HUES64 (cell line): Measurements from ENCODE around the gene CAMK2B.

Experiments
- H3K27ac ChIP-seq: 2 replicates; pipeline ENCODE4 v1.7.0; 2013; ENCODE audit warnings: low read depth, low read length, inconsistent platforms
- H3K27me3 ChIP-seq: 2 replicates; pipeline ENCODE4 v1.6.1; 2013; ENCODE audit warnings: mild to moderate bottlenecking, low read length; ENCODE audit not compliant: insufficient read depth
- H3K36me3 ChIP-seq: 2 replicates; pipeline ENCODE4 v1.6.1; 2013; ENCODE audit warnings: mild to moderate bottlenecking, low read length; ENCODE audit not compliant: insufficient read depth
- H3K4me1 ChIP-seq: 2 replicates; pipeline ENCODE4 v1.6.1; 2013; ENCODE audit warnings: mild to moderate bottlenecking, low read length, moderate library complexity; ENCODE audit not compliant: insufficient read depth
- H3K4me3 ChIP-seq: 2 replicates; pipeline ENCODE4 v1.5.1; 2013; ENCODE audit warnings: mild to moderate bottlenecking, low read length, moderate library complexity
- H3K9ac ChIP-seq: 2 replicates; pipeline ENCODE4 v1.6.1; 2013; ENCODE audit warnings: mild to moderate bottlenecking, low read depth, low read length
- H3K9me3 ChIP-seq: 2 replicates; pipeline ENCODE4 v1.6.1; 2013; ENCODE audit warnings: low read depth, low read length; ENCODE audit not compliant: insufficient read depth
- WGBS: fragments of 150-250, 120-280 bp; methylation state at CpG from one replicate; pipeline ENCODE4 v1.1.7; 2013; ENCODE audit warnings: missing lambda C conversion rate; 5-methylcytosine and 5-hydroxymethylcytosine counted together

The CAMK2B gene

DNA sequence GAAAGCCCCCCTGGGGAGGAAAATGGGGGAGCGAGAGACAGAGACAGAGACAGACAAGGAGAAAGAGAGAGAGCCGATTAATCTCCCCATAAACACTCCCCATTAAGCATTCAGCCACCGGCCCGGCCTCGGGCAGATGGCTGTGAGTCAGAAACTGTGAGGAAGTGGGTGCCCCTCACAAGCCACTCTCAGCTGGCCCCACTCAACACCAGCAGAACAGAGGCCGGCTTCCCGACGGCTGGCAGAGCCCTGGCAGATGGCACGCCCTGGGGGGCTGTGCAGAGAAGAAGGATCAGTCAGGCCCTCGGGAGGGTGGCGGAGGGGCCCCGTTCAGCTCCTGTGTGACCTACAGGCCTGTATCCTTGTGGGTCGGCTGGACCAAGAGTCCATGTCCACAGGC lies 41.2 kb downstream of the CAMK2B start:
- 87% methylated on average over 12 of the region's 13 CpGs for WGBS
- H3K36me3 ChIP-seq = no peaks in the 10 kb centered on the region
- no peaks in the 10 kb centered on the region for H3K9me3 ChIP-seq
- no peak overlapping the region for H3K9ac ChIP-seq
- H3K27me3 ChIP-seq = no peaks in the 10 kb centered on the region
- no peaks in the 10 kb centered on the region for H3K4me1 ChIP-seq
- no peak overlapping the region for H3K4me3 ChIP-seq
- H3K27ac ChIP-seq = no peak overlapping the region

GRCh38 chr7:44283381-44284211 lies 41.8 kb downstream of the CAMK2B start:
- Histone ChIP-seq H3K27ac (no peak overlapping the region), H3K4me1 (no peaks in the 10 kb centered on the region), H3K36me3 (no peaks in the 10 kb centered on the region), H3K9ac (no peak overlapping the region), H3K27me3 (no peaks in the 10 kb centered on the region), H3K4me3 (no peak overlapping the region), H3K9me3 (no peaks in the 10 kb centered on the region)
- 91% methylated on average over 15 of the region's 15 CpGs for WGBS

DNA sequence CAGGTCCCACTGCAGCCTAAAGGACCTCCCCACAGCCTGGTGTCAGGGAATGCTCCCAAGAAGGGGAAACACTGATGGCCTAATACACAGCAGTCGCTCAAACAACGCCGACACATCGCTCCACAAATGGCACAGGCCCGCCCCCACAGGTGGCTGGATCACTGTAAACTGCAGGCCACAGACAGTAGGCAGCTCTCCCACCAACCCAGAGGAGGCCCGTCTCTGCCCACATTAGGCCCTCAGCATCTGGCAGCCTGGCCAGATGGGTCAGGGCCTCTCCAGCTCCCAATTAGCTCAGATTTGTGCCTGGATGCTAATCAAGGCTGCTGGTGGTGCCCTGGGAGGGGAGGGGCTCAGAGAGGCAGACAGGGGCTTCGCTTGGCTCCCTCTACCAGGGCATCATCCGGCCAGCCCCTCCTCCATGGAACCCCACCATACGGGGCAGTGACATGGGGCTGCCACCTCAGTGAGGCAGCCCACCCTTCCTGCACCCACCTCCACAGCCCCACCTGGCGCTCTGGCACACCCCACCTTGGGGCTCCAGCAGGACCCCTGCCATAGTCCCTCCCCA lies 42.7 kb downstream of the CAMK2B start:
- no peaks in the 10 kb centered on the region for H3K4me1 ChIP-seq
- no peak overlapping the region for H3K27ac ChIP-seq
- no peaks in the 10 kb centered on the region for H3K27me3 ChIP-seq
- H3K9me3 ChIP-seq = no peaks in the 10 kb centered on the region
- 92% methylated on average over 10 of the region's 10 CpGs for WGBS
- H3K4me3 ChIP-seq = no peak overlapping the region
- H3K9ac ChIP-seq = no peak overlapping the region
- no peaks in the 10 kb centered on the region for H3K36me3 ChIP-seq

DNA sequence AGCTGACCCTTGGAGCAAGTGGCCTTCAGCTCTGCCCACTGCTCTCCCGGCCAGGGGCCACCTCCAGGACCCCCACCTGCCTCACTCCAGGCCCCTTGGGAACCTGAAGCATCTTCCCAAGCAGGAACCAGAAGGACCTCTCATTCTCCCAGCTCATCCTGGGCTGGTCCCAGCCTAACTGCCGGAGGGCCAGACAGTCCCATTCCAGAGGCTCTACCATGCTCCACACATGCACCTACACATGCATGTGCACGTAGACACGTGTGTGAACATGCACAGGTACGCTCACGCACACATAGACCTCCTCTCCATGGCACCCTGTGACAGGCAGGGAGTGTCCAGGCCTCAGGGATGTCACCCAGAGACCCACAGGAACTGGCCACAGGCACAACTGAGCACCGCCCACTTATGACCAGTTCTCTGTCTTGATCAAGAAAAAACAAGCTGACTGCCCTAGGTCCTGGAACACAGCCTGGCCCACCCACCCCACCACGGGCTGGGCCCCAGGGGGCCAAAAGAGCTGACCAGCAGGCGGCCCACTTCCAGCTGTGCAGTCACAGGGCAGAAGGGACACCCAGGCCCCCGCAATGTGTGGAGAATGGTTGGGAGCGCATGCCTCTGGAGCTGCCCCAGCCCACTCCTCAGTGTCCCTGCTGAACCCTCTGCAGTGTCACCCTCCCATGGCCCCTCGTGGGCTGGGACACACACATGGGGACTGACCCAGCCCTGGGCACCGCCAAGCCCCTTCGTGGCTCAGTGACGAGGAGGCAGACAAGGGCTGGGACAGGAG lies 43.4 kb downstream of the CAMK2B start:
- no peak overlapping the region for H3K27ac ChIP-seq
- WGBS = 91% methylated on average over 15 of the region's 15 CpGs
- H3K27me3 ChIP-seq = no peaks in the 10 kb centered on the region
- H3K4me1 ChIP-seq = no peaks in the 10 kb centered on the region
- no peak overlapping the region for H3K9ac ChIP-seq
- no peaks in the 10 kb centered on the region for H3K9me3 ChIP-seq
- no peak overlapping the region for H3K4me3 ChIP-seq
- no peaks in the 10 kb centered on the region for H3K36me3 ChIP-seq

GRCh38 chr7:44280993-44281721 lies 44.2 kb downstream of the CAMK2B start:
- Histone ChIP-seq H3K4me3 (no peak overlapping the region), H3K36me3 (no peaks in the 10 kb centered on the region), H3K27me3 (peaks cover 7% of the 10 kb centered on the region), H3K27ac (no peak overlapping the region), H3K4me1 (peaks cover 6% of the 10 kb centered on the region; the same call in 1 of the 2 replicates), H3K9me3 (no peaks in the 10 kb centered on the region), H3K9ac (no peak overlapping the region)
- WGBS = 90% methylated on average over 20 of the region's 20 CpGs

- no peak overlapping the region for H3K27ac ChIP-seq
- peaks cover 9% of the 10 kb centered on the region for H3K4me1 ChIP-seq
- H3K4me3 ChIP-seq = no peak overlapping the region
- H3K9ac ChIP-seq = no peak overlapping the region
- H3K27me3 ChIP-seq = peaks cover 9% of the 10 kb centered on the region
- H3K9me3 ChIP-seq = no peaks in the 10 kb centered on the region
- H3K36me3 ChIP-seq = no peaks in the 10 kb centered on the region
- 89% methylated on average over 8 of the region's 8 CpGs for WGBS
Observed at GRCh38 chr7:44280636-44280992, 44.8 kb downstream of the CAMK2B start.

- Histone ChIP-seq H3K9ac (no peak overlapping the region), H3K36me3 (no peaks in the 10 kb centered on the region), H3K9me3 (no peaks in the 10 kb centered on the region), H3K4me1 (peaks cover 13% of the 10 kb centered on the region), H3K4me3 (no peak overlapping the region), H3K27me3 (peaks cover 16% of the 10 kb centered on the region), H3K27ac (no peak overlapping the region)
- WGBS = 88% methylated on average over 15 of the region's 15 CpGs
Observed at GRCh38 chr7:44279731-44280505, 45.5 kb downstream of the CAMK2B start.

- Histone ChIP-seq H3K4me1 (peaks cover 13% of the 10 kb centered on the region), H3K4me3 (no peak overlapping the region), H3K27ac (no peak overlapping the region), H3K27me3 (peaks cover 23% of the 10 kb centered on the region), H3K9ac (no peak overlapping the region), H3K36me3 (no peaks in the 10 kb centered on the region), H3K9me3 (no peaks in the 10 kb centered on the region)
- WGBS = 81% methylated on average over 6 of the region's 6 CpGs
Observed at GRCh38 chr7:44279286-44279685, 46.1 kb downstream of the CAMK2B start.

DNA sequence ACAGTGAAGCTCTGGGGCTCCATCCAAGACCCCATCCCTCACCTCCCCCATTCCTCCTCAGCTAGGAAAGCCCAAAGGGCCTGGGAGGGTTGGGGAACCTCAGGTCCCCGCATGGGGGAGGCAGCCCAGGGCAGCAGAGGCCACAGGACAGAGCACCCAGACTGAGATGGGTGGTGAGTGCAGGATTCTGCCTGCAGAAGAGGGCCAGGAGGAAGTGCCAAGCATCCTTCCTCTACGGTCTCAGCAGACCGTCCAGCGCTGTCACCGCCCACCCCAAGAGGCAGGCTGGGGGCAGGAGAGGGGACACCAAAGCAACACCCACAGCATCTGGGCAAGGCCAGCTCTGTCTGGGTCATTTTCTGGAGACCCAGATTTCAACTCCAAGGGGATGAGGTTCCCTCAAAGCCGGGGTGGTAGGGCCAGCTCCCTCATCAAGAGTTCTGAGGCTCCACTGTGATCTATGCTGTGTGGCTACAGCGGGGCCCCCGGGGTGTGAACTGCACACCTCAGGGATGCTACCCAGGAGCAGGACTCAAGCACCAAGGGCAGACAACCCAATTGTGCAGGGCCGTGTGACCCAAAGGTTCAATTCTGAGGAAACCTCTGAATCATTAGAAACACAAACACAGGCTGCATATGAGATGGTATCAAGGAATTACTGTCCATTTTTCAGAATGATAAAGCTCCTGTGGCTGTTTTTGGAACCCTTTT lies 46.8 kb downstream of the CAMK2B start:
- peaks cover 30% of the 10 kb centered on the region for H3K27me3 ChIP-seq
- H3K36me3 ChIP-seq = no peaks in the 10 kb centered on the region
- no peak overlapping the region for H3K9ac ChIP-seq
- H3K4me3 ChIP-seq = no peak overlapping the region
- 89% methylated on average over 9 of the region's 9 CpGs for WGBS
- no peaks in the 10 kb centered on the region for H3K9me3 ChIP-seq
- H3K27ac ChIP-seq = no peak overlapping the region
- H3K4me1 ChIP-seq = peaks cover 13% of the 10 kb centered on the region

DNA sequence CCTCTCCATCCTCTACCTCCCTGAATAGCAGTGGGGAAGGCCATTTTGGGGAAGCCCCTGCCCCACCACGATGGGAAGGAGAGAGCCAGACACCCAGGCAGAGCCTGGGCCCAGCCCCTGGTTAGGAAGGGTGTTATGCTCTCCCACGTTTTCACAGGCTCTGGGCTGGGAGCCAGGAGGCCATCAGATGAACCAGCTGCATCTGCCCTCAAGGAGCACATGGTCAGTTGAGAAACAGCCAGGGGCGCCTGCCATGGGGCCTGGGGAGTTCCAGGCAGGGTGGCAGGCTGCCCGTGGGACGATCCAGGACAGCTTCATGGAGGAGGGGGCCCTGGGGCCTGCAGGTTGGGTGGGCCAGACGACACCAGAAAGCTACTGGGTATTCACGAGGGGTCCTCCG lies 47.5 kb downstream of the CAMK2B start:
- Histone ChIP-seq H3K9me3 (no peaks in the 10 kb centered on the region), H3K4me1 (peaks cover 13% of the 10 kb centered on the region), H3K36me3 (no peaks in the 10 kb centered on the region), H3K4me3 (no peak overlapping the region), H3K27ac (no peak overlapping the region), H3K9ac (no peak overlapping the region), H3K27me3 (peaks cover 34% of the 10 kb centered on the region)
- WGBS = 88% methylated on average over 8 of the region's 8 CpGs
